Gastroesophageal sphincter (tissue), 4 donors: ENCODE measurements around the gene MVD. TPM values are rescaled to one million over a fixed set of nuclear protein-coding genes. Genes with fewer than 3 reads are reported as not detected.

Experiments
- ATAC-seq: fragments of 150-250 bp; one replicate; pipeline ENCODE4 v1.9.1; 2016; ENCODE audit warnings: mild to moderate bottlenecking, moderate library complexity
- H3K27ac ChIP-seq, 4 donors: fragments of 200-600 bp; sonication (generic) in 3 of 4; 1 replicate in 3 of 4; 2 replicates in 1 of 4; pipeline ENCODE4 v1.5.1; 2016 to 2019
- H3K27me3 ChIP-seq: fragments of 200-600 bp; sonication (generic); one replicate; pipeline ENCODE4 v1.5.1; 2019
- H3K36me3 ChIP-seq, 2 donors: fragments of 200-600 bp; sonication (generic); one replicate each; pipeline ENCODE4 v1.5.1; 2019; ENCODE audit warnings: control low read depth in 1 of 2
- H3K4me1 ChIP-seq, 3 donors: fragments of 200-600 bp; sonication (generic); 1 replicate in 2 of 3; 2 replicates in 1 of 3; pipeline ENCODE4 v1.5.1; 2016 to 2019; ENCODE audit warnings: control low read depth in 2 of 3
- H3K4me3 ChIP-seq, 2 donors: fragments of 200-600 bp; sonication (generic); one replicate each; pipeline ENCODE4 v1.5.1; 2019; ENCODE audit warnings: mild to moderate bottlenecking in 1 of 2, moderate library complexity in 1 of 2
- H3K9me3 ChIP-seq, 3 donors: fragments of 200-600 bp; sonication (generic); one replicate each; pipeline ENCODE4 v1.5.1; 2017 to 2019; ENCODE audit warnings: control low read depth in 2 of 3
- EP300 ChIP-seq: sonication (generic); formaldehyde crosslinking; IDR thresholded peaks from one replicate; pipeline ENCODE4 v1.6.1; 2017; ENCODE audit warnings: antibody characterized with exemption, mild to moderate bottlenecking
- POLR2A ChIP-seq, 2 donors: fragments of 450-650 bp; IDR thresholded peaks; one replicate each; pipeline ENCODE4 v1.6.1; 2017; ENCODE audit warnings: antibody characterized with exemption in 2 of 2, mild to moderate bottlenecking in 2 of 2, moderate library complexity in 1 of 2
- POLR2AphosphoS5 ChIP-seq: sonication (generic); formaldehyde crosslinking; IDR thresholded peaks from one replicate; pipeline ENCODE4 v1.6.1; 2017; ENCODE audit warnings: antibody characterized with exemption
- WGBS, 2 donors: methylation state at CpG; one replicate each; pipeline ENCODE4 v1.1.5; 2018; ENCODE audit warnings: low coverage in 1 of 2; 5-methylcytosine and 5-hydroxymethylcytosine counted together
- total RNA-seq, 4 donors: library from RNA; depleted of rRNA; stranded (reverse); fragments of >200 nt; gene quantifications; one replicate each; pipeline ENCODE4 v1.1.0, GENCODE V29; 2016
- TF ChIP-seq, protein P1 (sequence below), 4 experiments: fragments of 200-600 bp in 2 of 4; fragments of 450-650 bp in 2 of 4; sonication (generic) in 1 of 4; IDR thresholded peaks; one replicate each; pipeline ENCODE4 v1.5.1; 2017 to 2019; ENCODE audit warnings: antibody characterized with exemption in 4 of 4, mild to moderate bottlenecking in 2 of 4, moderate library complexity in 2 of 4

Gene MVD
- total RNA-seq, 4 donors from 2014 or later, result 21.3 to 30.3 (median 26.6) TPM

DNA sequence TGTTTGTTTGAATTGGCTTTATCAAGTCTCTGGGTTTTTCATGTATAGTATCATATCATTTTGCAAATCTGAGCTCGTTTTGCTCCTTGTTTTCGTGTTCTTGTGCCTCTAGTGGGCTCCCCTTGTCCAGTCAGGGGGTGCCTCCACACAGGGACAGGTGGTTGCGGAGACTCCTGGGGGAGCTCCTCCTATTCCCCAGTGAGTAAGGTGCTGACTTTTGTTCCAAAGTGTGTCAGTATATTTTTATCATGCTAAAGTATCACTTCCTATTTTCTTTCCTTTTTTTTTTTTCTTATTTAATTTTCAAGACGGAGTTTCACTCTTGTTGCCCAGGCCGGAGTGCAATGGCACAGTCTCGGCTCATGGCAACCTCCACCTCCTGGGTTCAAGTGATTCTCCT, 54.8 kb downstream of the MVD start:
- ATAC-seq, result no peak
- H3K36me3 ChIP-seq, result peaks cover 0 to 99% of the 10 kb centered on the region in 2 donors
- no peaks in the 10 kb centered on the region for H3K27me3 ChIP-seq
- no peaks in the 10 kb centered on the region for H3K4me1 ChIP-seq
- H3K27ac ChIP-seq, result no peak overlapping the region
- H3K4me3 ChIP-seq, result no peak overlapping the region
- 60 to 83% methylated on average over 3 to 6 of the region's 6 CpGs for WGBS, 2 donors
- TF ChIP-seq POLR2AphosphoS5 (no peak), POLR2A (IDR thresholded peaks at IDR 0.05) (no peak), EP300 (no peak)
- TF ChIP-seq, protein P1, sequence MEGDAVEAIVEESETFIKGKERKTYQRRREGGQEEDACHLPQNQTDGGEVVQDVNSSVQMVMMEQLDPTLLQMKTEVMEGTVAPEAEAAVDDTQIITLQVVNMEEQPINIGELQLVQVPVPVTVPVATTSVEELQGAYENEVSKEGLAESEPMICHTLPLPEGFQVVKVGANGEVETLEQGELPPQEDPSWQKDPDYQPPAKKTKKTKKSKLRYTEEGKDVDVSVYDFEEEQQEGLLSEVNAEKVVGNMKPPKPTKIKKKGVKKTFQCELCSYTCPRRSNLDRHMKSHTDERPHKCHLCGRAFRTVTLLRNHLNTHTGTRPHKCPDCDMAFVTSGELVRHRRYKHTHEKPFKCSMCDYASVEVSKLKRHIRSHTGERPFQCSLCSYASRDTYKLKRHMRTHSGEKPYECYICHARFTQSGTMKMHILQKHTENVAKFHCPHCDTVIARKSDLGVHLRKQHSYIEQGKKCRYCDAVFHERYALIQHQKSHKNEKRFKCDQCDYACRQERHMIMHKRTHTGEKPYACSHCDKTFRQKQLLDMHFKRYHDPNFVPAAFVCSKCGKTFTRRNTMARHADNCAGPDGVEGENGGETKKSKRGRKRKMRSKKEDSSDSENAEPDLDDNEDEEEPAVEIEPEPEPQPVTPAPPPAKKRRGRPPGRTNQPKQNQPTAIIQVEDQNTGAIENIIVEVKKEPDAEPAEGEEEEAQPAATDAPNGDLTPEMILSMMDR (IDR thresholded peaks at IDR 0.05), result no peak
- no peaks in the 10 kb centered on the region for H3K9me3 ChIP-seq

DNA sequence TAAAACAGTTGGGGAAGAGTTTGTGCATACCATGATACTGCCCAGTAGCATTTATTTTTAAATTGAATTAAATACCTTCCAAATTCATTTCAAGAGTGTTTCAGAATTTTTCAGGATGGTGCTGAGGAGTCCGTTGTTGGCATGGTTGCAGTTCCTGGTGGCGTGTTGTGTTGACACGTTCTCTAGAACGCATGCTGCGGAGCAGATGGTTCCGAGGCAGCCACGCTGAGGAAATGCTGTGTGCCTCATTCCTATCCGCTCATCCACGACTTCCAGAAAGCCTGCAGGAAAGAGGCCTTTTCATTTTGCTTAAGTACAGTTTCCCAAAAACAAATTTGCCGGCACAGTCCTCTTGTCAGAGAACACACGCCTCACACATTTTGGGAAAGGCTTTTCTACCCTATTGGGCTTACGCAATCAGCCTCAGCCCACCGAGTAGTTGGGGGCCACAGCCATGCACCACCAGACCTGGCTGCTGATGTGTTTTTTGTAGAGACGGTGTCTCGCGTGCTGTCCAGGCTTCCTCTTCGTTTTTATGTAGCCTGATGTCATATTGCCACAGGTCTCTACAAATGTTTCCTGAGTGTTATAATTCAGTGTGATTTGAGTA, 56.6 kb downstream of the MVD start:
- TF ChIP-seq, protein P1 (IDR thresholded peaks at IDR 0.05), result no peak
- TF ChIP-seq EP300 (no peak), POLR2A (IDR thresholded peaks at IDR 0.05) (no peak), POLR2AphosphoS5 (no peak)

DNA sequence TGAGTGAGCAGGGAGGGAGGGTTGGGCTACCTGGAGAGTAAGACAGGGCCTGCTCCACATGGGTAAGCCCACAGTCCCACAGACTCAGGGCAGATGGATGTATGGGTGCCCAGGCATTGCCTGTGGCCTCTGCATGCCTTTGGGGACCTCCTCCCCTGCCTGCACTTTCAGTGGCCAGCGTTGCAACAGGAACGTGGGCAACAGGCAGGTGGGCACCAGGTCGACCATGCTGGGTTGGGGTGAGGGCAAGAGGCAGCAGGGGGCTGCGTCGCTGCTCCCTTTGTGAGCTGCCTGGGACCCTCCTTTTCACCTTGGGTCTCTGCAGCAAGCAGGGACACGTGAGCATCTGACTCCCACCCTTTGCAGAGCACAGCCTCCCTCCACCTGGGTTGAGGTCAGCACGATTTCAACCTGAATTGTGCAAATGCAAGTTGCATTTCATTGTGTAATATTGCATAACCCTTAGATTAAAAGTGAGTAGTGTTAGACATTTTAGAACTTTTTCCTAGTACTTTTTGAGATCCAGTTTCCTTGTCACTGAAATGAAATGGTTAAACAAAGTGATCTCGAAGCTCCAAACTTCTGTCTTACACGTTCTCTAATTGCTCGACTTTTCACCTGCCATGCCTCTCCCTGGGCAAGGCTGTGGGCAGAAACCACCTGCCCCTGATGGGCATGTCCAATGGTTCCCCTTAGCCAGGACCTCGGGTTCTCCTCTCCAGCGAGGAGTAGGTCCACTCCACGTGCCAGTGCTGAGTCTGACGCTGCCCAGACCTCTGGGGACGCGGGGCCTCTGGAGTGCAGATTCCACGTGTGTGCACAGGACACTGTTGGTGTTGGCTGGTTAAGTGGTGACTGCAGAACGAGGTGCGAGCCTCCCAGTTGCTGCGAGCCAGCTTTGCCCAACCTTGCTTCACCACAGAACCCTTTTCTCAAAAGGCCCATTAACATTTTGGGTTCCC, 57.4 kb downstream of the MVD start:
- WGBS, 2 donors, result 57 to 59% methylated on average over 4 to 11 of the region's 20 CpGs
- no peak overlapping the region for H3K4me3 ChIP-seq
- peaks cover 0 to 3% (median 0%) of the 10 kb centered on the region in 3 donors for H3K4me1 ChIP-seq
- no peak for TF ChIP-seq POLR2AphosphoS5
- TF ChIP-seq EP300, result no peak
- TF ChIP-seq, protein P1 (IDR thresholded peaks at IDR 0.05), result no peak
- no peak for TF ChIP-seq POLR2A (IDR thresholded peaks at IDR 0.05)
- no peak overlapping the region for H3K27ac ChIP-seq
- peaks cover 0 to 99% of the 10 kb centered on the region in 2 donors for H3K36me3 ChIP-seq
- no peaks in the 10 kb centered on the region for H3K27me3 ChIP-seq
- ATAC-seq, result no peak
- H3K9me3 ChIP-seq, result no peaks in the 10 kb centered on the region

More for the DNA sequence above, 56.6 kb downstream of the MVD start:
- Histone ChIP-seq H3K27ac (no peak overlapping the region), H3K36me3 (peaks cover 0 to 99% of the 10 kb centered on the region in 2 donors), H3K4me3 (no peak overlapping the region), H3K4me1 (no peaks in the 10 kb centered on the region), H3K9me3 (no peaks in the 10 kb centered on the region), H3K27me3 (no peaks in the 10 kb centered on the region)
- no peak for ATAC-seq
- WGBS, 2 donors, result 83 to 89% methylated on average over 8 to 16 of the region's 17 CpGs

DNA sequence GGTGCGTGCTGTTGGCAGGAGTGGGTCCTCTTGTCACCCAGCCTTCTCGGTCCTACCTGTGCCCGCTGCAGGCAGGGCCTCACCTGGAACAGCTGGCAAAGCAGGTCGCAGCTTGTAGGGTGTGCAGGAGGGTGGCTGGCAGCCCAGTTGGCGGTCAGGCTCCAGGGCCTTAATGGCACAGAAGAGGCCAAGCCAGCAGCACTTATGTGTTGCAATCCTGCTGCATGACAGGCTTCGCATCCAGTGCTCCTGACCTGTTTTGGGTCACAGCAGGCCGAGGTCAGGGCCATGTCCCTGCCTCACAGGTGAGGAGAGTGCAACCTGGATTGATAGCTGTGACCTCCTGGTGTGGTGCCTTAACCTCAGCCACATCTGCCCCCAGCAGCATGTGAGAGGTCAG, 60.8 kb downstream of the MVD start:
- no peak for ATAC-seq
- peaks cover 0 to 93% of the 10 kb centered on the region in 2 donors for H3K36me3 ChIP-seq
- H3K27ac ChIP-seq, result no peak overlapping the region
- peaks cover 0 to 22% (median 0%) of the 10 kb centered on the region in 3 donors for H3K4me1 ChIP-seq
- no peaks in the 10 kb centered on the region for H3K9me3 ChIP-seq
- no peaks in the 10 kb centered on the region for H3K27me3 ChIP-seq
- no peak for TF ChIP-seq POLR2A (IDR thresholded peaks at IDR 0.05)
- TF ChIP-seq, protein P1 (IDR thresholded peaks at IDR 0.05), result no peak
- TF ChIP-seq EP300, result no peak
- no peak for TF ChIP-seq POLR2AphosphoS5
- H3K4me3 ChIP-seq, result no peak overlapping the region
- 100% methylated on average over 1 to 2 of the region's 7 CpGs for WGBS, 2 donors

Other genes with a start within 250 kb of the MVD start
- 1 to 10 TPM in 1 of 4 donors, under 1 TPM in 3; 0.40 to 1.4 (median 0.59) TPM for gene ZFPM1, start 209.8 kb downstream of the MVD start, total RNA-seq
- gene ZC3H18, start 92.7 kb downstream of the MVD start, total RNA-seq, result 10 to 100 TPM; 15.8 to 40.6 (median 23.3) TPM
- gene IL17C, start 24.5 kb downstream of the MVD start, total RNA-seq, result not detected
- gene CYBA, start 12.0 kb downstream of the MVD start, total RNA-seq, result 100 to 1,000 TPM in 1 of 4 donors, 10 to 100 TPM in 3; 19.9 to 135 (median 79.1) TPM
- 1 to 10 TPM in 2 of 4 donors, under 1 TPM in 1, not detected in 1; 0.39 to 1.7 (median 1.1) TPM for gene SNAI3, start 23.4 kb upstream of the MVD start, total RNA-seq
- 10 to 100 TPM; 19.5 to 27.8 (median 22.3) TPM for gene RNF166, start 43.3 kb upstream of the MVD start, total RNA-seq
- gene CTU2, start 43.4 kb upstream of the MVD start, total RNA-seq, result 10 to 100 TPM in 2 of 4 donors, 1 to 10 TPM in 2; 6.0 to 19.9 (median 10.7) TPM
- gene PIEZO1, start 122.1 kb upstream of the MVD start, total RNA-seq, result 100 to 1,000 TPM; 105 to 248 (median 172) TPM
- gene CDT1, start 140.7 kb upstream of the MVD start, total RNA-seq, result 1 to 10 TPM in 1 of 4 donors, under 1 TPM in 1, not detected in 2; 0.92 to 2.0 TPM
- 100 to 1,000 TPM in 2 of 4 donors, 10 to 100 TPM in 2; 64.9 to 103 (median 92.9) TPM for gene APRT, start 148.8 kb upstream of the MVD start, total RNA-seq
- 10 to 100 TPM in 3 of 4 donors, 1 to 10 TPM in 1; 4.2 to 29.4 (median 15.6) TPM for gene GALNS, start 193.9 kb upstream of the MVD start, total RNA-seq
- 10 to 100 TPM; 18.7 to 40.0 (median 21.5) TPM for gene TRAPPC2L, start 194.0 kb upstream of the MVD start, total RNA-seq
- under 1 TPM in 1 of 4 donors, not detected in 3; 0.54 TPM for gene PABPN1L, start 203.6 kb upstream of the MVD start, total RNA-seq